Measurements from ENCODE around the gene DTNB.

The DTNB gene

GRCh38 chr2:25624635-25625034 is 48.7 kb downstream of the DTNB start:
- no peak for TF ChIP-seq REST (IDR thresholded peaks at IDR 0.05; ENCODE audit: insufficient read depth in 1 of 2, low read depth in 2 of 2, low read length in 2 of 2)
- TF ChIP-seq TAF1 (IDR thresholded peaks at IDR 0.05; ENCODE audit: borderline replicate concordance, insufficient read depth, low read length): no peak
- TF ChIP-seq SIN3A (IDR thresholded peaks at IDR 0.05; ENCODE audit: borderline replicate concordance, insufficient read depth, low read length): no peak
- no peak for TF ChIP-seq FOXP2 (optimal IDR thresholded peaks at IDR 0.05; ENCODE audit: borderline replicate concordance, extremely low read depth, extremely low read length, insufficient read depth)
- TF ChIP-seq POLR2AphosphoS5 (IDR thresholded peaks at IDR 0.05; ENCODE audit: low read depth, low read length): no peak

- TF ChIP-seq TAF1 (IDR thresholded peaks at IDR 0.05; ENCODE audit: borderline replicate concordance, insufficient read depth, low read length) (no peak), SIN3A (IDR thresholded peaks at IDR 0.05; ENCODE audit: borderline replicate concordance, insufficient read depth, low read length) (no peak), FOXP2 (optimal IDR thresholded peaks at IDR 0.05; ENCODE audit: borderline replicate concordance, extremely low read depth, extremely low read length, insufficient read depth) (no peak), POLR2AphosphoS5 (IDR thresholded peaks at IDR 0.05; ENCODE audit: low read depth, low read length) (no peak), REST (IDR thresholded peaks at IDR 0.05; ENCODE audit: insufficient read depth in 1 of 2, low read depth in 2 of 2, low read length in 2 of 2) (no peak)
Observed at GRCh38 chr2:25623361-25623760, 50.0 kb downstream of the DTNB start.

GRCh38 chr2:25620711-25621110 is 52.7 kb downstream of the DTNB start:
- no peak for TF ChIP-seq TAF1 (IDR thresholded peaks at IDR 0.05; ENCODE audit: borderline replicate concordance, insufficient read depth, low read length)
- no peak for TF ChIP-seq POLR2AphosphoS5 (IDR thresholded peaks at IDR 0.05; ENCODE audit: low read depth, low read length)
- TF ChIP-seq FOXP2 (optimal IDR thresholded peaks at IDR 0.05; ENCODE audit: borderline replicate concordance, extremely low read depth, extremely low read length, insufficient read depth): no peak
- no peak for TF ChIP-seq SIN3A (IDR thresholded peaks at IDR 0.05; ENCODE audit: borderline replicate concordance, insufficient read depth, low read length)
- TF ChIP-seq REST (IDR thresholded peaks at IDR 0.05; ENCODE audit: insufficient read depth in 1 of 2, low read depth in 2 of 2, low read length in 2 of 2): no peak

DNA sequence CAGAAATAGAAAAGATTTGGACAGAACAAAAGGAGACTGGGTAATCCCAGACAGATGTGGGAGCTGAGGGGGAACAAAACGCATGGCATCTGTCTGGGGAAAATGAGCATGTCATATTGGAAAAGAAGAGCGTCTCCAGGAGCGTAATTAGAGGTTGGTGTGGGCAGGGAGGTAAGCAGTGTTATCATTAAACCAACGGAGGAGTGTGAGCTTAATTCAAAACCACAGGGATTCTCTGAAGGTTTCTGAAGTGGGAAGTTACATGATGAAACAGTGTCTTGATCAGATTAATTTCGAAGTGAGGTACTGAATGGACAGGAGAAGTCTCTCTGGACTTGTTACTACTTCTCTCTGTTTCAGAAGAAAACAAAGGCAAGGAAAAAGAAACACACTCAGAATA is 53.3 kb downstream of the DTNB start:
- TF ChIP-seq SIN3A (IDR thresholded peaks at IDR 0.05; ENCODE audit: borderline replicate concordance, insufficient read depth, low read length): no peak
- TF ChIP-seq POLR2AphosphoS5 (IDR thresholded peaks at IDR 0.05; ENCODE audit: low read depth, low read length): no peak
- TF ChIP-seq FOXP2 (optimal IDR thresholded peaks at IDR 0.05; ENCODE audit: borderline replicate concordance, extremely low read depth, extremely low read length, insufficient read depth): no peak
- TF ChIP-seq REST (IDR thresholded peaks at IDR 0.05; ENCODE audit: insufficient read depth in 1 of 2, low read depth in 2 of 2, low read length in 2 of 2): no peak

DNA sequence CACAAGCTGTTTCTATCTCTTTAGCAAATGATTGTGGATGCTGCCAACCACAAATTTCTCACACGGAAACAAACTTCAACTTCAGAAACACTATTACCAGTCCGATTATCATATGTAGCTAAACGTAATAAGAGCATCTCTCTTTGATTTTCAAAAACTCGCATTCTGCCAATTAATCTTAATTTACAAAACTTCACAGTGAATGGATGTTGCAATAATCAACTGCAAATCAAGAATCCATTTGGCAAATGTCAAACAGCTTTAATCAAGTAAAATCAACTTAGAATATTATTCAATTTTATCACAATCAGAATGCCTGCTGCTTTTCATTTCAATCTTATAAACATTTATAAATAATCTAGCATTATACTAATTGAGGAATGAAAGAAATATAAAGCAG is 54.2 kb downstream of the DTNB start:
- TF ChIP-seq REST (IDR thresholded peaks at IDR 0.05; ENCODE audit: insufficient read depth in 1 of 2, low read depth in 2 of 2, low read length in 2 of 2): no peak
- no peak for TF ChIP-seq SIN3A (IDR thresholded peaks at IDR 0.05; ENCODE audit: borderline replicate concordance, insufficient read depth, low read length)
- no peak for TF ChIP-seq POLR2AphosphoS5 (IDR thresholded peaks at IDR 0.05; ENCODE audit: low read depth, low read length)
- TF ChIP-seq TAF1 (IDR thresholded peaks at IDR 0.05; ENCODE audit: borderline replicate concordance, insufficient read depth, low read length): no peak

Measured in PFSK-1 (cell line).